ENCODE results near the gene QPCTL. TPM values are rescaled to one million over a fixed set of nuclear protein-coding genes. Genes with fewer than 3 reads are reported as not detected.

QPCTL gene
- total and polyA plus RNA-seq, 9 of the 15 experiments (the other 6 are each of a cell fraction or from before 2014, with no cell fraction given) = 0.99 to 31.3 (median 12.7) TPM

- TF ChIP-seq ZMIZ1 (IDR thresholded peaks at IDR 0.05; ENCODE audit: low read depth in 2 of 2, low read length in 2 of 2) (peak in 1 of 2 experiments; percentile 70; a peak in 2 of 4 replicates), ZNF274 (IDR thresholded peaks at IDR 0.05; ENCODE audit: borderline replicate concordance, low read depth, low read length) (no peak), RREB1 (CRISPR knock-in tag; IDR thresholded peaks at IDR 0.05) (no peak), USF2 (CRISPR knock-in tag; IDR thresholded peaks at IDR 0.05) (no peak), ZNF408 (CRISPR knock-in tag; IDR thresholded peaks at IDR 0.05; ENCODE audit: low read depth) (no peak), ZNF79 (CRISPR knock-in tag; IDR thresholded peaks at IDR 0.05; ENCODE audit: low read depth) (no peak), SETDB1 (IDR thresholded peaks at IDR 0.05; ENCODE audit: low read length) (no peak), CREM (IDR thresholded peaks at IDR 0.05; ENCODE audit: low read depth) (peak; percentile 91), E2F4 (CRISPR knock-in tag; IDR thresholded peaks at IDR 0.05; ENCODE audit: low read depth) (no peak), ILF3 (IDR thresholded peaks at IDR 0.05; ENCODE audit: borderline replicate concordance) (no peak), EZH2 (IDR thresholded peaks at IDR 0.05; ENCODE audit: borderline replicate concordance, low read depth, low read length) (no peak), IRF9 (tag; IDR thresholded peaks at IDR 0.05) (no peak)
These were observed 38.2 kb downstream of the QPCTL start, which contains the start of gene FBXO46 (continued) for GRCh38 chr19:45730368-45731288.

All from K562 (cell line).